Smooth muscle cell (in vitro differentiated cells): Measurements from ENCODE around the gene ZNF160. TPM values are rescaled to one million over a fixed set of nuclear protein-coding genes. Genes with fewer than 3 reads are reported as not detected.
A peak's percentile ranks its signal among the peaks of the same experiment; 100 is the strongest.

ENCODE experiments used
- DNase-seq: peaks from one replicate; lab custom pipeline; 2025; ENCODE audit not compliant: unreplicated experiment; lab: John Stamatoyannopoulos, UW
- H2AFZ ChIP-seq: fragments of 200-600 bp; sonication (generic); 2 replicates; pipeline ENCODE4 v1.6.0; 2016; ENCODE audit warnings: antibody characterized with exemption, low read depth, mild to moderate bottlenecking
- H3F3A ChIP-seq: fragments of 200-600 bp; sonication (generic); 2 replicates; pipeline ENCODE4 v1.6.0; 2017; ENCODE audit warnings: antibody characterized with exemption, low read depth
- H3K27ac ChIP-seq: fragments of 200-600 bp; sonication (generic); 2 replicates; pipeline ENCODE4 v1.5.1; 2016; ENCODE audit warnings: low read depth, mild to moderate bottlenecking
- H3K27me3 ChIP-seq: fragments of 200-600 bp; sonication (generic); 2 replicates; pipeline ENCODE4 v1.6.1; 2016; ENCODE audit warnings: low read depth, mild to moderate bottlenecking
- H3K36me3 ChIP-seq: fragments of 200-600 bp; sonication (generic); 2 replicates; pipeline ENCODE4 v1.5.1; 2016; ENCODE audit warnings: low read depth
- H3K4me1 ChIP-seq: fragments of 200-600 bp; sonication (generic); 2 replicates; pipeline ENCODE4 v1.5.1; 2016; ENCODE audit warnings: low read depth
- H3K4me2 ChIP-seq: fragments of 200-600 bp; sonication (generic); 2 replicates; pipeline ENCODE4 v1.6.0; 2016; ENCODE audit warnings: mild to moderate bottlenecking
- H3K4me3 ChIP-seq: fragments of 200-600 bp; sonication (generic); 2 replicates; pipeline ENCODE4 v1.5.1; 2016; ENCODE audit warnings: mild to moderate bottlenecking
- H3K79me2 ChIP-seq: fragments of 200-600 bp; sonication (generic); 2 replicates; pipeline ENCODE4 v1.6.0; 2016; ENCODE audit warnings: low read depth, mild to moderate bottlenecking
- H3K9ac ChIP-seq: fragments of 200-600 bp; sonication (generic); 2 replicates; pipeline ENCODE4 v1.6.0; 2016; ENCODE audit warnings: low read depth
- H3K9me3 ChIP-seq: fragments of 200-600 bp; sonication (generic); replicated peaks from 2 replicates; pipeline ENCODE4 v1.5.1; 2016; ENCODE audit warnings: low read depth
- H4K20me1 ChIP-seq: fragments of 200-600 bp; sonication (generic); 2 replicates; pipeline ENCODE4 v1.6.0; 2016; ENCODE audit warnings: low read depth
- CTCF ChIP-seq: fragments of 200-600 bp; sonication (generic); IDR thresholded peaks from 2 replicates; pipeline ENCODE4 v1.5.1; 2017; ENCODE audit warnings: borderline replicate concordance, mild to moderate bottlenecking, antibody characterized with exemption; ENCODE audit not compliant: insufficient read depth, poor library complexity, severe bottlenecking
- WGBS: methylation state at CpG from one replicate; pipeline ENCODE4 v1.1.7; 2016; ENCODE audit warnings: low lambda C conversion rate; 5-methylcytosine and 5-hydroxymethylcytosine counted together
- polyA plus RNA-seq: library from polyadenylated mRNA; unstranded; fragments of >200 nt; fragmentation: Nextera tagmentation; extraction: Ambion mirVana; gene quantifications from 2 replicates; pipeline ENCODE4 v1.2.1, GENCODE V29; 2016
- total RNA-seq: library from RNA; depleted of rRNA; stranded (reverse); fragments of >200 nt; gene quantifications from 2 replicates; pipeline ENCODE4 v1.2.3, GENCODE V29; 2014

Gene ZNF160
- total and polyA plus RNA-seq, 2 experiments from 2014 or later = 18.5 to 37.8 TPM

GRCh38 chr19:53076984-53077383 lies 26.2 kb downstream of the ZNF160 start:
- H3K27ac ChIP-seq = no peak overlapping the region
- no peaks in the 10 kb centered on the region for H3K27me3 ChIP-seq
- no peaks in the 10 kb centered on the region for H3F3A ChIP-seq
- TF ChIP-seq CTCF = peak; percentile 75
- H3K79me2 ChIP-seq = peaks cover 19% of the 10 kb centered on the region
- no peaks in the 10 kb centered on the region for H3K9me3 ChIP-seq
- peaks cover 21% of the 10 kb centered on the region for H4K20me1 ChIP-seq
- no peak overlapping the region for H3K9ac ChIP-seq
- WGBS = 20% methylated on average over 10 of the region's 10 CpGs
- DNase-seq = peak; percentile 1
- H3K4me1 ChIP-seq = no peaks in the 10 kb centered on the region
- no peak overlapping the region for H3K4me2 ChIP-seq
- H2AFZ ChIP-seq = no peak overlapping the region
- no peak overlapping the region for H3K4me3 ChIP-seq
- H3K36me3 ChIP-seq = peaks cover 33% of the 10 kb centered on the region

DNA sequence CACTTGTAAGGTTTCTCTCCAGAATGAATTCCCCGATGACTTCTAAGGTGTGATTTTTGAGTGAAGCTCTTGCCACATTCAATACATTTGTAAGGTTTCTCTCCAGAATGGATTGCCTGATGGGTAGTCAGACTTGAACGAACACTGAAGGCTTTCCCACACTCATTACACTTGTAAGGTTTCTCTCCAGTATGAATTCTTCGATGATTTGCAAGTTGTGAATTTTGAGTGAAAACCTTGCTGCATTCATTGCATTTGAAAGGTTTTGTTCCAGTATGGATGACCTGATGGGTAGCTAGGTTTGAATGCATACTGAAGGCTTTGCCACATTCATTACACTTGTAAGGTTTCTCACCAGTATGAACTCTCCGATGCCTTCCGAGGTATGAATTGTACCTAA lies 34.4 kb downstream of the ZNF160 start:
- Histone ChIP-seq H3K4me1 (no peaks in the 10 kb centered on the region), H3K27me3 (no peaks in the 10 kb centered on the region), H3K79me2 (no peaks in the 10 kb centered on the region), H4K20me1 (no peaks in the 10 kb centered on the region), H2AFZ (no peak overlapping the region), H3K4me2 (no peak overlapping the region), H3K4me3 (no peak overlapping the region), H3K9ac (no peak overlapping the region), H3K27ac (no peak overlapping the region), H3K36me3 (peaks cover 76% of the 10 kb centered on the region), H3F3A (no peaks in the 10 kb centered on the region), H3K9me3 (peaks cover 40% of the 10 kb centered on the region)
- 97% methylated on average over 5 of the region's 5 CpGs for WGBS
- no peak for TF ChIP-seq CTCF
- DNase-seq = no peak

GRCh38 chr19:53068199-53068598 lies 35.0 kb downstream of the ZNF160 start:
- H3K9ac ChIP-seq = no peak overlapping the region
- H3K4me2 ChIP-seq = no peak overlapping the region
- no peak for TF ChIP-seq CTCF
- no peak overlapping the region for H2AFZ ChIP-seq
- 100% methylated on average over 4 of the region's 4 CpGs for WGBS
- no peak overlapping the region for H3K27ac ChIP-seq
- H3F3A ChIP-seq = no peaks in the 10 kb centered on the region
- no peaks in the 10 kb centered on the region for H4K20me1 ChIP-seq
- DNase-seq = no peak
- H3K9me3 ChIP-seq = peaks cover 40% of the 10 kb centered on the region
- peaks cover 70% of the 10 kb centered on the region for H3K36me3 ChIP-seq
- no peaks in the 10 kb centered on the region for H3K79me2 ChIP-seq
- no peaks in the 10 kb centered on the region for H3K27me3 ChIP-seq
- H3K4me3 ChIP-seq = no peak overlapping the region
- no peaks in the 10 kb centered on the region for H3K4me1 ChIP-seq

GRCh38 chr19:53057904-53058580 lies 45.2 kb downstream of the ZNF160 start:
- no peak for TF ChIP-seq CTCF
- WGBS = 11% methylated on average over 57 of the region's 59 CpGs

More at GRCh38 chr19:53057904-53058580, 45.2 kb downstream of the ZNF160 start:
- no peaks in the 10 kb centered on the region for H3K36me3 ChIP-seq
- no peaks in the 10 kb centered on the region for H4K20me1 ChIP-seq
- no peaks in the 10 kb centered on the region for H3K9me3 ChIP-seq
- no peak overlapping the region for H3K9ac ChIP-seq
- no peaks in the 10 kb centered on the region for H3F3A ChIP-seq
- no peak overlapping the region for H2AFZ ChIP-seq
- peak overlapping the region; percentile 46 for H3K4me3 ChIP-seq
- H3K79me2 ChIP-seq = no peaks in the 10 kb centered on the region
- H3K4me1 ChIP-seq = no peaks in the 10 kb centered on the region
- H3K27me3 ChIP-seq = no peaks in the 10 kb centered on the region
- H3K27ac ChIP-seq = no peak overlapping the region
- no peak for DNase-seq
- H3K4me2 ChIP-seq = peak overlapping the region; percentile 84
